ENCODE data around the gene SERPINB12.
A peak's percentile ranks its signal among the peaks of the same experiment; 100 is the strongest.

The SERPINB12 gene, protein sequence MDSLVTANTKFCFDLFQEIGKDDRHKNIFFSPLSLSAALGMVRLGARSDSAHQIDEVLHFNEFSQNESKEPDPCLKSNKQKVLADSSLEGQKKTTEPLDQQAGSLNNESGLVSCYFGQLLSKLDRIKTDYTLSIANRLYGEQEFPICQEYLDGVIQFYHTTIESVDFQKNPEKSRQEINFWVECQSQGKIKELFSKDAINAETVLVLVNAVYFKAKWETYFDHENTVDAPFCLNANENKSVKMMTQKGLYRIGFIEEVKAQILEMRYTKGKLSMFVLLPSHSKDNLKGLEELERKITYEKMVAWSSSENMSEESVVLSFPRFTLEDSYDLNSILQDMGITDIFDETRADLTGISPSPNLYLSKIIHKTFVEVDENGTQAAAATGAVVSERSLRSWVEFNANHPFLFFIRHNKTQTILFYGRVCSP

DNA sequence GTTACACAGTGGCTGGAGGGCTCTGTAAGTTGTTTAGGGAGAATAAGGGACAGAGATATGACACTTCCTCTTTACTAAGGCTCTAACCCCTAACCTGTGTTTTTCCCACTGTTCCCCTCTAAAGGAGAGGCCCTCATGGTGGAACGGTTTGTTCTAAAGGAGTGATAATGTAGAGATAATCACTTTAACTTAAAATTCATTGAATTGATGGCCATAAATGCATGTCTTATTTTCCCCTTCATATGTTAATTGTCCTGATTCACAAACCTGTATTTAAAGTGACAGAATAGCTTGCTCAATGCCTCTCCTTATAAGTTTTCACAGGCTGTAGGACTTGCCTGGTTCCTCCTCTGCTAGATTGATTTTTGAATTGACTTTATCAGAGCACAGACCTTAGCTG lies at the start of gene SERPINB12:
SERPINB12 (plus strand) TSS at position 301 of the 400 bp plus-strand sequence. CDS start 13,791 bp downstream, outside the sequence.
- DNase-seq (ENCODE audit: low read depth in 1 of 2, low spot score in 1 of 2), result no peak

- no peak for DNase-seq (ENCODE audit: low read depth in 1 of 2, low spot score in 1 of 2)
Observed at GRCh38 chr18:63492851-63493250, 49.3 kb upstream of the SERPINB12 start.

DNA sequence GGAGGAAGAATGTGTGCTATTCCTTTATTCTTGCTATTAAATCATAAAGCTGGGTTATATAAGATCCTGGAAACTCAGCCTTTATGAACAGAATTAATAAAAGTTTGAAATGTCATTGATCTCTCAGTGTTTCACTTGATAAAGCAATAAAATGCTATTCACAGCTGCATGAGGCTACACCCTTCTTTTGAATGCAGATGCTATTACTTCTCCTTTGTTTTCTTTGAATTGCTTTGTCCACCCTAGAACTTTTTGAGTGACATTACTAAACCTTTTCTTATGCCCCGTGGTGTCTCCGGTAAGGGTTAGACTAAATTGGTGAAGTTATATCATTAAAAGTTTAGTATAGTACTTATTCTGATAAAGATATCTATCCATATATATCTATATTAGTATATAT lies 46.5 kb upstream of the SERPINB12 start:
- DNase-seq (ENCODE audit: low read depth in 1 of 2, low spot score in 1 of 2), result no peak

GRCh38 chr18:63505566-63506335 lies 36.4 kb upstream of the SERPINB12 start:
- DNase-seq (ENCODE audit: low read depth in 1 of 2, low spot score in 1 of 2), result no peak

DNA sequence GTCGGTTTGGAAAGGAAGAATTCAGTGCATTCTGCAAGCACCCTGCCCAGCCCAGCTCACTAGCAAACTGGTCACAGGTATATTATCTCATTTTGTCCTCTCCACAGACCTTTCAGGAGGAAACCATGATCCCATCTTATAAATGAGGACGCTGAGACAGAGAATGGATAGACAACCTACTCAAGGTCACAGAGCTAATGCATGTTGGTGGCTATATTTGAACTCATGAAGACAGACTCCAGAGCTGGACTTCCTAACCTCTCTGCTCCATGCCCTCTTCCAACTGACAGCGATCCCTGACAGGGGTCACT lies 35.9 kb upstream of the SERPINB12 start:
- DNase-seq (ENCODE audit: low read depth in 1 of 2, low spot score in 1 of 2), result no peak

DNA sequence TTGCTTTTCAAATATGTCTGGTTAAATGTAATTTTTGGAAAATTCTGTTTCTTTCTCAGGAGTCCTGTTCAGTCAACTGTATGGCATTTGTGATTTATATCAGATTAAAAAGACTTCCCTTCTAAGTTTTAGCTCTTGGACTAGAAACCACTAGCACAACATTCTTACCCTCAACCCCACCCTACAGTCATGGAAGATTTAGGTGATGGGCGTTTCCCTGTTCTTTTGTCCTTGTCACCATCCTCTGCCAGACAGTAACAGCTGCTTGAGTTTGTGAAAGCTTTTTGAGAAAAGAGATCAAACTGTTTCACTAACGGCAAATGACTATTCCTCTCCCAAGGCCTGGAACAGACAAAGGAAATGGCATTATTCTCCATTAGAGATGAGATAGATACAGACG lies 33.6 kb upstream of the SERPINB12 start:
- no peak for DNase-seq (ENCODE audit: low read depth in 1 of 2, low spot score in 1 of 2)

DNA sequence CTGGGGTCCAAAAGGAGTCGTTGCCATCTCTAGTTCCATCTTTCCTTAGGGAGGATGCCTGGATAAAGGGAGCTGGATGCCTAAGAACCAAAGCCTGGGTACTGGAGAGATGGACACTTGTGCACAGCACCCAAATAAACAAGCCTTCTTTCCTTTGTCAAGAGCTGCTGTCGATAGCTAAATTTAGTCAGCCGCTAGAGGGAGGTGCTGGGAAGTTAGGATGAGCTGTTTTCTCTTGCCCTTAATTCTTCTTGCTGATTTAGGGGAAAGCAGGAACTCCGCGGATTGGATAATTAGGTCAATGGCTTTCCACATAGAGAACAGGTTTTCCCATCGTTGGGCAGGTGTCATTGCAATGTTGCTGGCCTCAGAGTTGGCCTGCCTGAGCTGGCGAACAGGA lies 30.9 kb upstream of the SERPINB12 start:
- no peak for DNase-seq (ENCODE audit: low read depth in 1 of 2, low spot score in 1 of 2)

- DNase-seq (ENCODE audit: low read depth in 1 of 2, low spot score in 1 of 2), result no peak
Observed at GRCh38 chr18:63514326-63514725, 27.8 kb upstream of the SERPINB12 start.

GRCh38 chr18:63514888-63515678 lies 27.1 kb upstream of the SERPINB12 start:
- no peak for DNase-seq (ENCODE audit: low read depth in 1 of 2, low spot score in 1 of 2)

GRCh38 chr18:63515801-63516200 lies 26.4 kb upstream of the SERPINB12 start:
- no peak for DNase-seq (ENCODE audit: low read depth in 1 of 2, low spot score in 1 of 2)

DNA sequence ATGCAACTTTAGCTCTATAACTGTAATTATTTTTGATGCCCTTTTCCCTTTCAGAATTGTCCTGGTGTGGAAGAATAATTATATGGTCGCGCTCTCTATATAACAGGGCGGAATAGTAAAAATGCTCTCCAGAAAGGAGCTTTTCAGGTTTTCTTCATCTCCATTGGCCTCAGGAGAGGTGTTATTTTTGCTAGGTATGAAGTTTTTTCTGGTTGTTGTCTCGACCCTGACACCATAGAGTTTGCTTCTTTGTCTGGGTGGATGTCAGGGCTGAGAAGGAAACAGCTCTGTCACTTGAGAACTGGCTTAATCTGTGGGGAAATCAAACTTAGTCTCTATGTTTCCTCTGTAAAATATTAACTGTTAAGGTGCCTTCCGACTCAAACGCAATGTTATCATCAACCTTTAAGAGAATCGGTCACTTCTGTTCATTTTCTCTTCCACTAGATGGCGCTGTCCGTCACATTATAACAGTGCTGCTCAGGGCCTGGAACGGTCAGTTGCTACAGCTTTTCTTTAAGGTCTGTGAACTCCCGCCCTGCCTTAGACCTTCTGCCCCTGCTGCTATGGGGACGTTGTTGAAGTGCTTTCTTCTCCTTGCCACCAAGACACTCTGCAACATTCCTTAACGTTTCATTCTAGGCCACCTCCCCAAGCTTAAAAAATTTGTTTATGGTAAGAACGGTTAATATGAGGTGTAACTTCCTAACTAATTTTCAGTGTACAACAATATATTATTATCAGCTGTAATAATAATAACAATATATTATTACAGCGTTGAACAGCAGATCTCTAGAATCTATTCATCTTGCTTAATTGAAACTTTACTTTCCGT lies 23.8 kb upstream of the SERPINB12 start:
- peak in 1 of 2 donors; percentile 17 for DNase-seq (ENCODE audit: low read depth in 1 of 2, low spot score in 1 of 2)

- DNase-seq (ENCODE audit: low read depth in 1 of 2, low spot score in 1 of 2), result no peak
Observed at GRCh38 chr18:63520053-63520685, 22.0 kb upstream of the SERPINB12 start.

DNA sequence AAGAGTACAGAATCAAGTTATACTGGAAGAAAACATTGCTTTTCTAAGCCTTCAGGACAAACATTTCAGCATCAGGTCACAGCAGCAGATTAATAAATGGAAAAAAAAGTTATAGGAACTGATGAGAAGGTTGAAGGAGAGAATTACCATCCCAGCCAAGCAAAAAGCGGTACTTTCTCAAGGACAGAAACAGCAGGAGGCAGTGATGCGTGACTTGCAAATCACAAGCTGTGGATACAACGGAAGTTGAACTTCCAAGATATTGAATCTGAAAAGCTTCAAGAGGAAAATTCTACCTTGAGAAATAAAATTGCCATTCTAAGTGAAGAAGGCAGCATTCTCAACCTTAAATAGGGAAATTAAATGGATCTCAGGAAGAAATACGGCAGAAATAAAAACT lies 18.5 kb upstream of the SERPINB12 start:
- DNase-seq (ENCODE audit: low read depth in 1 of 2, low spot score in 1 of 2), result no peak

- DNase-seq (ENCODE audit: low read depth in 1 of 2, low spot score in 1 of 2), result no peak
Observed at GRCh38 chr18:63527251-63527650, 14.9 kb upstream of the SERPINB12 start.

GRCh38 chr18:63528863-63529492 lies 13.2 kb upstream of the SERPINB12 start:
- DNase-seq (ENCODE audit: low read depth in 1 of 2, low spot score in 1 of 2), result no peak

DNA sequence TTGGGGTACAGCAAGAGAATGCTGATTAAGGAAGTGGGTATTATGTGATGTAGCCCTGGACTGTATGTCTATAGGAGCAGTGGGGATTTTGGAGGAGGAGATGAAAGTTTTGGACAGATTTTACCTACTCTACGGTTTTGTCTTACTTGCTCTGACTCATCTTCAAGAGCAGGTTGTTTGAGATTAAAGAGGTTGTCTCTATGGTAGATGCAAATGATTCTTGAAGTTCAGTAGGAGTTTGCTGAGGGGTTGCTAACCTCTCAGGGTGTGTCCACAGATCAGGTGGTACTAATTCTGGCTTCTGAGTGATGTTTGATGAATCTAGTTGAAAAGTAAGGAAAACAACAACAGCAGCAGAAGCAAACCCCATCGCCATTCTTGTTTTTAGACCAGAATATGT lies 9.7 kb upstream of the SERPINB12 start:
- no peak for DNase-seq (ENCODE audit: low read depth in 1 of 2, low spot score in 1 of 2)

- no peak for DNase-seq (ENCODE audit: low read depth in 1 of 2, low spot score in 1 of 2)
Observed at GRCh38 chr18:63534615-63535014, 7.6 kb upstream of the SERPINB12 start.

DNA sequence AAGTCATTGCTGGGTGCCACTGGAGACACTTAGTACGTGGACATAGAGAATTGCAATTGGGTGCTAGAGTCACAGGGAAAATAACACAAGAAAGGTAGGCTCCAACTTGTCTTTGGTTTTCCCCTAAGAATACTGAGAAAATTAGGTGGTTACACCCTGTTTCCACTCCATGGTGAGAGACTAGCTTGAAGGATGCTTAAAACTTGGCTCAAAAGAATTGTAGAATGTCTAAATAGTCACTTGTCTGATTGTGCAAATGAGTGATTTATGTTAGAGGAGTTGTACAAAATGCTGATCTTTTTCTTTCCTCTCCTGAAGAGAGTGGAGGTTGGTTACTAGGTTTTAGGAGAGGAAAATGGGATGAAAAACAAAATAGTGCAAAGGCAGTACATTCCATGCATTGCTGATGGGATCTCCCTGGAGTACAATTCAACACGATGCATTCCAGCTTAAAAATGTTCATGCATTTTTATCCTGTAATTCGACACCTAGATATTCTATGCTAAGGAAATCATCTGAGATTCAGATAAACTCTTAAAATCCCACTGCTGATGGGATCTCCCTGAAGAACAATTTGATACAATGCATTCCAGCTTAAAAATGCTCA lies 2.2 kb upstream of the SERPINB12 start:
- no peak for DNase-seq (ENCODE audit: low read depth in 1 of 2, low spot score in 1 of 2)

- DNase-seq (ENCODE audit: low read depth in 1 of 2, low spot score in 1 of 2), result no peak
Observed at GRCh38 chr18:63544017-63544416, 1.8 kb downstream of the SERPINB12 start.

Measured in activated T-helper 1 cell treated with anti-CD3 and anti-CD28 coated beads, Interleukin-2, amount 50 U/mL, for 16 hours (primary cell).